WERI-Rb-1 (cell line): ENCODE results near the gene ADARB2.

Source experiments
- DNase-seq: peaks from one replicate; pipeline ENCODE4 v3.0.0-alpha.2; 2020
- H3K27ac ChIP-seq: fragments of 250-450 bp; sonication (Bioruptor Pico); 2 replicates; pipeline ENCODE4 v1.5.1; 2020; ENCODE audit warnings: mild to moderate bottlenecking, moderate library complexity
- H3K27me3 ChIP-seq: fragments of 250-450 bp; sonication (Bioruptor Pico); 2 replicates; pipeline ENCODE4 v1.5.1; 2021; ENCODE audit warnings: mild to moderate bottlenecking, low read depth, moderate library complexity; ENCODE audit not compliant: insufficient read depth, severe bottlenecking
- H3K36me3 ChIP-seq: fragments of 250-450 bp; sonication (Bioruptor Pico); 2 replicates; pipeline ENCODE4 v1.5.1; 2020; ENCODE audit warnings: mild to moderate bottlenecking, moderate library complexity
- H3K4me3 ChIP-seq: 2 replicates; pipeline ENCODE4 v1.5.1; 2011; ENCODE audit warnings: low read depth, mild to moderate bottlenecking, control low read depth, low read length
- H3K9me3 ChIP-seq: fragments of 250-450 bp; sonication (Bioruptor Pico); 2 replicates; pipeline ENCODE4 v1.5.1; 2021; ENCODE audit warnings: mild to moderate bottlenecking, moderate library complexity; ENCODE audit not compliant: severe bottlenecking
- CTCF ChIP-seq: IDR thresholded peaks from 2 replicates; pipeline ENCODE4 v1.5.1; 2011; ENCODE audit warnings: low read depth, mild to moderate bottlenecking, control low read depth, inconsistent platforms, low read length

ADARB2 gene

DNA sequence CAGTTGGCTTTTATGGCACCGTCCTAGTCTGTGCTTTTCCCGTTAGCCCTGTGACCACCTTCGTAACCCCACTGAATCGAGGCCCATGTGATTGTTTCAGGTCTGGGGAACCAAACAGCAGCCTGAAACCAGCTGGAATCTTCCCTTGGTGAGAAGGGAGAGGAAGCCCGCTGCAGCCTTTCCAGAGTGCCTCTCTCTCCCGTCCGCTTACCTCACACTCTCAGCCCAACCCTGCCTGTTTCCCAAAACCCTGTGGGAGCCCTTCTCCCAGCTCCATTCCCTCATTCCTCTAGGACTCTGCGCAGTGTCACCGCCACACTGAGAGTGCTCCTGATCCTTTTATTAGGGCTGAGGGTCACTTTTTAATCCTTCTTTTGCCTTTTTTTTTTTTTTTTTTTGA is 541.5 kb downstream of the ADARB2 start:
- Histone ChIP-seq H3K27me3 (peaks cover 29% of the 10 kb centered on the region), H3K4me3 (no peak overlapping the region), H3K9me3 (no peaks in the 10 kb centered on the region), H3K27ac (no peak overlapping the region), H3K36me3 (no peaks in the 10 kb centered on the region)
- TF ChIP-seq CTCF, result no peak
- DNase-seq, result no peak

DNA sequence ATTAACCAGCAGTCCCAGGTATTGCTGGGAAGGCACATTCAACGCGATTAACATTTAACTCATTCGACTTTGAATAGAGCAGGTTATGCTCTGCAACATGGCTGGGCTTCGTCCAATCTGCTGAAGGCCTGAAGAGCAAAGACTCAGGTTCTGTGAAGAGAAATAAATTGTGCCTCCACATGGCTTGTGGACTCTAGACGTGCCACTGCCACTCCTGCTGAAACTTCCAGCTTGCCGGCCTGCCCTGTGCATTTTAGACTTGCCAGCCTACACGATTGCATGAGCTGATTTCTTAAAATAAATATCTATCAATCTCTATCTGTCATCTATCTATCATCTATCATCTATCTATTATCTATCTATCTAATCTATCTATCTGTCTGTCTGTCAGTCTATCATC is 543.2 kb downstream of the ADARB2 start:
- H3K9me3 ChIP-seq, result no peaks in the 10 kb centered on the region
- TF ChIP-seq CTCF, result no peak
- peaks cover 19% of the 10 kb centered on the region for H3K27me3 ChIP-seq
- H3K4me3 ChIP-seq, result no peak overlapping the region
- no peaks in the 10 kb centered on the region for H3K36me3 ChIP-seq
- no peak for DNase-seq
- H3K27ac ChIP-seq, result no peak overlapping the region

GRCh38 chr10:1193561-1193960 is 543.8 kb downstream of the ADARB2 start:
- H3K9me3 ChIP-seq, result no peaks in the 10 kb centered on the region
- no peak for TF ChIP-seq CTCF
- H3K27me3 ChIP-seq, result peaks cover 23% of the 10 kb centered on the region
- H3K36me3 ChIP-seq, result no peaks in the 10 kb centered on the region
- no peak overlapping the region for H3K27ac ChIP-seq
- DNase-seq, result no peak
- H3K4me3 ChIP-seq, result no peak overlapping the region

GRCh38 chr10:1191752-1192151 is 545.6 kb downstream of the ADARB2 start:
- Histone ChIP-seq H3K27ac (no peak overlapping the region), H3K27me3 (peaks cover 28% of the 10 kb centered on the region), H3K36me3 (no peaks in the 10 kb centered on the region), H3K9me3 (no peaks in the 10 kb centered on the region), H3K4me3 (no peak overlapping the region)
- DNase-seq, result no peak
- TF ChIP-seq CTCF, result no peak

- Histone ChIP-seq H3K27me3 (peaks cover 28% of the 10 kb centered on the region), H3K36me3 (no peaks in the 10 kb centered on the region), H3K27ac (no peak overlapping the region), H3K4me3 (no peak overlapping the region), H3K9me3 (no peaks in the 10 kb centered on the region)
- TF ChIP-seq CTCF, result no peak
- no peak for DNase-seq
These were observed 546.4 kb downstream of the ADARB2 start for GRCh38 chr10:1190791-1191490.

DNA sequence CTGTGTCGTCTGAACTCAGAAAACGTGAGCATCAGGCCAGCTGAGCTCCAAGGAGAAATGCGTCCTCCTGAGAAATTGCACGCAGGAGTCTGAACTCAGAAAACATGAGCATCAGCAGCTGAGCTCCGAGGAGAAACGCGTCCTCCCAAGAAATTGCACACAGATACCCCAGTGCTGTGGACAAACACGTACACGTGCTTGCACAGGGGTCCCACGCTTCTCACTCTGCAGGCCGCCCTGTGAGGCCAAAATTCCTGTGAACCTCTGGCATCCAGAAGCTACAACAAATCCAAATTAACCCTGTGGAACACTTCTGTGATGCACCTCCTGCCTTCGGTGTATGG is 547.3 kb downstream of the ADARB2 start:
- no peak for DNase-seq
- H3K27me3 ChIP-seq, result peaks cover 30% of the 10 kb centered on the region
- H3K36me3 ChIP-seq, result no peaks in the 10 kb centered on the region
- no peak overlapping the region for H3K4me3 ChIP-seq
- H3K9me3 ChIP-seq, result no peaks in the 10 kb centered on the region
- TF ChIP-seq CTCF, result no peak
- no peak overlapping the region for H3K27ac ChIP-seq
